Caco-2 (cell line): ENCODE measurements around the gene METTL26. TPM values are rescaled to one million over a fixed set of nuclear protein-coding genes. Genes with fewer than 3 reads are reported as not detected.
A peak's percentile ranks its signal among the peaks of the same experiment; 100 is the strongest.

Experiments
- BruUV-seq: library from RNA; stranded (reverse); fragments of 400-500 nt; replicated peaks from 2 replicates; lab custom pipeline; 2021; lab: Mats Ljungman, UMichigan
- CTCF ChIA-PET: fragments of 300-600 bp; sonication (Branson Sonifier 250); formaldehyde crosslinking; loops from one replicate; lab custom pipeline; 2022; ENCODE audit warnings: antibody characterized with exemption; lab: Charles Lee
- POLR2A ChIA-PET: fragments of 300-600 bp; sonication (Branson Sonifier 250); formaldehyde crosslinking; loops from one replicate; lab custom pipeline; 2022; ENCODE audit warnings: antibody characterized with exemption; lab: Charles Lee
- DNase-seq, 2 experiments: peaks; one replicate each; pipeline versions ENCODE4 v3.0.0 to v3.0.0-alpha.2; 2020 to 2022
- H3K27me3 ChIP-seq: replicated peaks from 2 replicates; pipeline ENCODE4 v1.6.0; 2011; ENCODE audit warnings: low read length; ENCODE audit not compliant: control insufficient read depth, insufficient read depth
- H3K36me3 ChIP-seq: 2 replicates; pipeline ENCODE4 v1.5.1; 2011; ENCODE audit warnings: low read length; ENCODE audit not compliant: control insufficient read depth, insufficient read depth
- H3K4me1 ChIP-seq: fragments of 250-450 bp; sonication (Bioruptor Pico); 2 replicates; pipeline ENCODE4 v1.5.1; 2020; ENCODE audit warnings: mild to moderate bottlenecking
- H3K4me3 ChIP-seq: 2 replicates; pipeline ENCODE4 v1.5.1; 2011; ENCODE audit warnings: low read depth, mild to moderate bottlenecking, control low read depth, low read length
- H3K9me3 ChIP-seq: fragments of 250-450 bp; sonication (Bioruptor Pico); 2 replicates; pipeline ENCODE4 v1.5.1; 2020; ENCODE audit warnings: mild to moderate bottlenecking, moderate library complexity
- H3K27ac Mint-ChIP-seq: one replicate; pipeline ENCODE4 v1.8.0; 2022; ENCODE audit warnings: mixed read lengths; ENCODE audit not compliant: unreplicated experiment
- H3K27me3 Mint-ChIP-seq: one replicate; pipeline ENCODE4 v1.8.0; 2022; ENCODE audit warnings: mixed read lengths; ENCODE audit not compliant: insufficient read depth, unreplicated experiment
- H3K36me3 Mint-ChIP-seq: one replicate; pipeline ENCODE4 v1.8.0; 2022; ENCODE audit warnings: mild to moderate bottlenecking, mixed read lengths; ENCODE audit not compliant: insufficient read depth, unreplicated experiment
- H3K4me1 Mint-ChIP-seq: one replicate; pipeline ENCODE4 v1.8.0; 2022; ENCODE audit warnings: low read depth, mixed read lengths; ENCODE audit not compliant: unreplicated experiment
- H3K4me3 Mint-ChIP-seq: one replicate; pipeline ENCODE4 v1.8.0; 2022; ENCODE audit warnings: mild to moderate bottlenecking, moderate library complexity, mixed read lengths; ENCODE audit not compliant: unreplicated experiment
- H3K9me3 Mint-ChIP-seq: one replicate; pipeline ENCODE4 v1.8.0; 2022; ENCODE audit warnings: mixed read lengths; ENCODE audit not compliant: unreplicated experiment
- intact Hi-C: fragments of 100-400 bp; cut with micrococcal nuclease; formaldehyde crosslinking; loops from one replicate; pipeline ENCODE4 v1.10.0; 2022; ENCODE audit not compliant: unreplicated experiment
- total RNA-seq: library from RNA; stranded (reverse); gene quantifications from 2 replicates; pipeline ENCODE4 v1.2.3, GENCODE V29; 2022
- TF ChIP-seq, protein P1 (sequence below), 2 experiments: fragments of 200-600 bp in 1 of 2; IDR thresholded peaks; 1 replicate in 1 of 2; 2 replicates in 1 of 2; pipeline versions ENCODE4 v1.5.1 to v1.8.0; 2011 to 2022; ENCODE audit warnings: antibody characterized with exemption in 1 of 2, control low read depth in 1 of 2, inconsistent platforms in 1 of 2, low read depth in 1 of 2, low read length in 1 of 2, mild to moderate bottlenecking in 1 of 2, moderate library complexity in 1 of 2; ENCODE audit not compliant: insufficient read depth in 1 of 2, severe bottlenecking in 1 of 2, unreplicated experiment in 1 of 2

The METTL26 gene
- total RNA-seq, 1 experiment from 2014 or later, result 67.4 TPM

DNA sequence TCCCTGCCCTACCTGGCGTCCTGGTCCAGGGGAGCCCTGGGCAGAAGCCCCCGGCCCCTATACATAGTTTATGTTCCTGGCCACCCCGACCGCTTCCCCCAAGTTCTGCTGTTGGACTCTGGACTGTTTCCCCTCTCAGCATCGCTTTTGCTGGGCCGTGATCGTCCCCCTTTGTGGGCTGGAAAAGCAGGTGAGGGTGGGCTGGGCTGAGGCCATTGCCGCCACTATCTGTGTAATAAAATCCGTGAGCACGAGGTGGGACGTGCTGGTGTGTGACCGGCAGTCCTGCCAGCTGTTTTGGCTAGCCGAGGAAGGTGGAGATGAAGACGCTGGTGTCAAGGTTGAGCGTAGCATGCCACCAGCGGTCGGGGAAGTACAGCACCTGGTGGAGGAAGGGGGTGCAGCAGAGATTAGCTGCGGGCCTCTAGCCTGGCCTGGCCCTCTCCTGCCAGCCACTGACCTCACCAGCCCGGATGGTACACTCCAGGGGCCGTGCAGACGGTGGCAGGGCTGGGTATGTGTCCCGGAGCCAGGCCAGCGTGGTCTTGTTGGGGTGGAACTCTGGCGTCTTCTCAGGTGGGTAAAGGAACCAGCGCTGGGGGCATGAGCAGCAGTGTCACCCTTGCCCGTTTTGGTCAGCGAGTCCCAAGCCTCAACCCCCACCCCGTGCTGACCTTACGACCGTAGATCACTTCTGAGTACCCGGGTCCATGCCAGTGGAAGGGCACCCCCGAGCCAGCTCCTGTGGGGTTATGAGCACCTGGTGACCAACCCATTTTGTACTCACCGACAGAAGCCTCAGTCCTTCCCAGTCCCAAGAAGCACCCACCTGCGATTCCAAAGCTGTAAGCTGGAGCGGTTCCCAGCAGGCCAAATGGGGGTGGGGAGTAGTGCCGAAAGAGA is 46.6 kb upstream of the METTL26 start:
- intact Hi-C loops, result no loop called here
- POLR2A ChIA-PET, result no interaction called here
- Histone ChIP-seq H3K9me3 (no peaks in the 10 kb centered on the region), H3K4me1 (peaks cover 37% of the 10 kb centered on the region), H3K4me3 (peak overlapping the region; percentile 86; the same call in 1 of the 2 replicates), H3K36me3 (0 out of 2 replicates have a peak, but pooled peaks cover 4% of the 10 kb centered on the region), H3K27me3 (no peaks in the 10 kb centered on the region)
- no peaks in the 10 kb centered on the region for H3K9me3 Mint-ChIP-seq
- H3K27ac Mint-ChIP-seq, result peak overlapping the region; percentile 84
- TF ChIP-seq, protein P1, sequence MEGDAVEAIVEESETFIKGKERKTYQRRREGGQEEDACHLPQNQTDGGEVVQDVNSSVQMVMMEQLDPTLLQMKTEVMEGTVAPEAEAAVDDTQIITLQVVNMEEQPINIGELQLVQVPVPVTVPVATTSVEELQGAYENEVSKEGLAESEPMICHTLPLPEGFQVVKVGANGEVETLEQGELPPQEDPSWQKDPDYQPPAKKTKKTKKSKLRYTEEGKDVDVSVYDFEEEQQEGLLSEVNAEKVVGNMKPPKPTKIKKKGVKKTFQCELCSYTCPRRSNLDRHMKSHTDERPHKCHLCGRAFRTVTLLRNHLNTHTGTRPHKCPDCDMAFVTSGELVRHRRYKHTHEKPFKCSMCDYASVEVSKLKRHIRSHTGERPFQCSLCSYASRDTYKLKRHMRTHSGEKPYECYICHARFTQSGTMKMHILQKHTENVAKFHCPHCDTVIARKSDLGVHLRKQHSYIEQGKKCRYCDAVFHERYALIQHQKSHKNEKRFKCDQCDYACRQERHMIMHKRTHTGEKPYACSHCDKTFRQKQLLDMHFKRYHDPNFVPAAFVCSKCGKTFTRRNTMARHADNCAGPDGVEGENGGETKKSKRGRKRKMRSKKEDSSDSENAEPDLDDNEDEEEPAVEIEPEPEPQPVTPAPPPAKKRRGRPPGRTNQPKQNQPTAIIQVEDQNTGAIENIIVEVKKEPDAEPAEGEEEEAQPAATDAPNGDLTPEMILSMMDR (IDR thresholded peaks at IDR 0.05; ENCODE audit: insufficient read depth in 1 of 2, low read depth in 1 of 2, low read length in 1 of 2, severe bottlenecking in 1 of 2, unreplicated experiment in 1 of 2), result no peak
- CTCF ChIA-PET, result no interaction called here
- no peaks in the 10 kb centered on the region for H3K4me1 Mint-ChIP-seq
- no peaks in the 10 kb centered on the region for H3K27me3 Mint-ChIP-seq
- DNase-seq, result no peak
- H3K4me3 Mint-ChIP-seq, result peak overlapping the region; percentile 87
- TSS peak; percentile 56 for BruUV-seq
- peaks cover 66% of the 10 kb centered on the region for H3K36me3 Mint-ChIP-seq

DNA sequence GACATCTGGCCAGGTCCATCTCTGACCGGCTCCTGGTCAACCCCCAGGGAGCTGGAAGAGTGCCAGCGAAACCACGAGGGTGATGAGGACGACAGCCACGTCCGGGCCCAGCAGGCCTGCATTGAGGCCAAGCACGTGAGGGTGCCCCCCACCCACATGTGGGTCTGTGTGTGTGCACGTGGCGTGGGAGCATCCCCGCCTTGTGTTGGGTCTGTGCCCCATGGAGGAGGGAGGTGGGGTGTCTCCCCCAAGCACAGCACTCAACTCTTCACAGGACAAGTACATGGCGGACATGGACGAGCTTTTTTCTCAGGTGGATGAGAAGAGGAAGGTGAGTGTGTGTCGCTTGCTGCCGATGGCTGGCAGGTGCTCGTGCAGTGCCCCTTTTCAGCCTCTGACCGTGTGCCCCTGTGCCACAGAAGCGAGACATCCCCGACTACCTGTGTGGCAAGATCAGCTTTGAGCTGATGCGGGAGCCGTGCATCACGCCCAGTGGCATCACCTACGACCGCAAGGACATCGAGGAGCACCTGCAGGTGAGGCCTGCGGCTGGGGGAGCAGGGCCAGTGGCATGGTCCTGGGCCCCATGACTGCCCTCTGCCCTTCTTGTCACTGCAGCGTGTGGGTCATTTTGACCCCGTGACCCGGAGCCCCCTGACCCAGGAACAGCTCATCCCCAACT is 45.8 kb upstream of the METTL26 start:
- Mint-ChIP-seq H3K4me3 (peak overlapping the region; percentile 79), H3K27ac (peak overlapping the region; percentile 16), H3K27me3 (no peaks in the 10 kb centered on the region), H3K4me1 (no peaks in the 10 kb centered on the region), H3K9me3 (no peaks in the 10 kb centered on the region), H3K36me3 (peaks cover 66% of the 10 kb centered on the region)
- TF ChIP-seq, protein P1 (IDR thresholded peaks at IDR 0.05; ENCODE audit: insufficient read depth in 1 of 2, low read depth in 1 of 2, low read length in 1 of 2, severe bottlenecking in 1 of 2, unreplicated experiment in 1 of 2), result no peak
- Histone ChIP-seq H3K9me3 (no peaks in the 10 kb centered on the region), H3K4me1 (peaks cover 37% of the 10 kb centered on the region), H3K36me3 (0 out of 2 replicates have a peak, but pooled peaks cover 4% of the 10 kb centered on the region), H3K4me3 (no peak overlapping the region; the same call in 1 of the 2 replicates), H3K27me3 (no peaks in the 10 kb centered on the region)
- DNase-seq, result no peak
- POLR2A ChIA-PET, result interaction anchor here (0.5 kb wide), 1 partner anchor 28 kb away, joined by 7 read pairs; no protein-coding TSS in a partner anchor
- TSS peak; percentile 70 for BruUV-seq
- CTCF ChIA-PET, result no interaction called here
- intact Hi-C loops, result no loop called here
